KOPT-K1 (cell line): ENCODE measurements around the gene CERK.
"Not testable (repeated sequence)": the region's sequence is repeated elsewhere in the genome, so short reads cannot be mapped to it uniquely, and the experiment has no call there.

Experiments
- H3K27ac ChIP-seq: fragments of 200-600 bp; sonication (generic); 2 replicates; pipeline ENCODE4 v1.5.1; 2016; ENCODE audit warnings: antibody characterized with exemption, mild to moderate bottlenecking, low read depth, low read length; ENCODE audit not compliant: poor library complexity, severe bottlenecking
- H3K36me3 ChIP-seq: fragments of 200-600 bp; sonication (generic); 2 replicates; pipeline ENCODE4 v1.5.1; 2017; ENCODE audit warnings: antibody characterized with exemption, mild to moderate bottlenecking, low read length, moderate library complexity; ENCODE audit not compliant: insufficient read depth
- H3K9me3 ChIP-seq: fragments of 200-600 bp; sonication (generic); 2 replicates; pipeline ENCODE4 v1.5.1; 2017; ENCODE audit warnings: antibody characterized with exemption, low read length, mild to moderate bottlenecking; ENCODE audit not compliant: insufficient read depth, poor library complexity, severe bottlenecking

The CERK gene

GRCh38 chr22:46734213-46734722 lies 3.8 kb downstream of the CERK start:
- peaks cover 52% of the 10 kb centered on the region for H3K36me3 ChIP-seq
- H3K9me3 ChIP-seq, H3K27ac ChIP-seq: not testable (repeated sequence)

- peaks cover 68% of the 10 kb centered on the region for H3K36me3 ChIP-seq
- no peaks in the 10 kb centered on the region for H3K9me3 ChIP-seq
- no peak overlapping the region for H3K27ac ChIP-seq
Observed at GRCh38 chr22:46732513-46732912, 5.5 kb downstream of the CERK start.

GRCh38 chr22:46732041-46732379 lies 6.0 kb downstream of the CERK start:
- Histone ChIP-seq H3K36me3 (peaks cover 73% of the 10 kb centered on the region), H3K27ac (no peak overlapping the region), H3K9me3 (no peaks in the 10 kb centered on the region)

- H3K27ac ChIP-seq: peak overlapping the region; percentile 5
- H3K9me3 ChIP-seq: no peaks in the 10 kb centered on the region
- peaks cover 76% of the 10 kb centered on the region for H3K36me3 ChIP-seq
Observed at GRCh38 chr22:46731246-46732040, 6.6 kb downstream of the CERK start.

- peak overlapping the region; percentile 5 for H3K27ac ChIP-seq
- no peaks in the 10 kb centered on the region for H3K9me3 ChIP-seq
- H3K36me3 ChIP-seq: peaks cover 76% of the 10 kb centered on the region
Observed at GRCh38 chr22:46730568-46731245, 7.3 kb downstream of the CERK start.

GRCh38 chr22:46728470-46728869 lies 9.6 kb downstream of the CERK start:
- peaks cover 82% of the 10 kb centered on the region for H3K36me3 ChIP-seq
- no peak overlapping the region for H3K27ac ChIP-seq
- no peaks in the 10 kb centered on the region for H3K9me3 ChIP-seq

GRCh38 chr22:46727813-46728364 lies 10.2 kb downstream of the CERK start:
- Histone ChIP-seq H3K27ac (no peak overlapping the region), H3K36me3 (peaks cover 88% of the 10 kb centered on the region), H3K9me3 (no peaks in the 10 kb centered on the region)

GRCh38 chr22:46726986-46727317 lies 11.1 kb downstream of the CERK start:
- no peaks in the 10 kb centered on the region for H3K9me3 ChIP-seq
- H3K27ac ChIP-seq: no peak overlapping the region
- peaks cover 90% of the 10 kb centered on the region for H3K36me3 ChIP-seq

GRCh38 chr22:46726066-46726985 lies 11.7 kb downstream of the CERK start:
- Histone ChIP-seq H3K36me3 (peaks cover 90% of the 10 kb centered on the region), H3K27ac (no peak overlapping the region), H3K9me3 (no peaks in the 10 kb centered on the region)

GRCh38 chr22:46725096-46725495 lies 13.0 kb downstream of the CERK start:
- Histone ChIP-seq H3K36me3 (peaks cover 92% of the 10 kb centered on the region), H3K9me3 (no peaks in the 10 kb centered on the region), H3K27ac (no peak overlapping the region)

- Histone ChIP-seq H3K36me3 (peaks cover 97% of the 10 kb centered on the region), H3K27ac (no peak overlapping the region), H3K9me3 (no peaks in the 10 kb centered on the region)
Observed at GRCh38 chr22:46723882-46724281, 14.2 kb downstream of the CERK start.

GRCh38 chr22:46721501-46722085 lies 16.5 kb downstream of the CERK start:
- Histone ChIP-seq H3K9me3 (no peaks in the 10 kb centered on the region), H3K27ac (no peak overlapping the region), H3K36me3 (peaks cover 97% of the 10 kb centered on the region)

- no peak overlapping the region for H3K27ac ChIP-seq
- H3K36me3 ChIP-seq: peaks cover 97% of the 10 kb centered on the region
- H3K9me3 ChIP-seq: no peaks in the 10 kb centered on the region
Observed at GRCh38 chr22:46719921-46720320, 18.1 kb downstream of the CERK start.

GRCh38 chr22:46714550-46714949 lies 23.5 kb downstream of the CERK start:
- Histone ChIP-seq H3K36me3 (peaks cover 98% of the 10 kb centered on the region), H3K9me3 (no peaks in the 10 kb centered on the region), H3K27ac (no peak overlapping the region)
